ENCODE measurements around the gene EFL1. TPM values are rescaled to one million over a fixed set of nuclear protein-coding genes. Genes with fewer than 3 reads are reported as not detected.

EFL1 gene
- 29.4 and 54.1 TPM in 2 replicates for total RNA-seq (2011; cell fraction: chromatin; rRNA removed; ENCODE audit: low replicate concordance)
- 14.3 and 17.9 TPM in 2 replicates for total RNA-seq (2011; cell fraction: nucleolus; rRNA removed)
- 20.7 and 30.6 TPM in 2 replicates for total RNA-seq (2011; cell fraction: nucleoplasm; rRNA removed)
- 14.0 and 18.0 TPM in 2 replicates for total RNA-seq (2014; rRNA removed)
- 24.3 and 26.6 TPM in 2 replicates for total RNA-seq (2014; rRNA removed; fragmentation: Illumina TruSeq; extraction: Trizol)
- 21.8 and 23.0 TPM in 2 replicates for total RNA-seq (2015; rRNA removed; fragmentation: Illumina TruSeq; extraction: Trizol)
- 16.6 and 17.4 TPM in 2 replicates for total RNA-seq (2021)
- 17.1 and 26.2 TPM in 2 replicates for polyA plus RNA-seq (2011; rRNA removed)
- 5.6 and 7.8 TPM in 2 replicates for polyA plus RNA-seq (2011; cell fraction: cytosol; rRNA removed)
- 11.1 and 12.7 TPM in 2 replicates for polyA plus RNA-seq (2011; cell fraction: nucleus; rRNA removed)
- 11.9 and 12.9 TPM in 2 replicates for polyA plus RNA-seq (2012)
- 17.9 and 32.5 TPM in 2 replicates for polyA plus RNA-seq (2014; fragmentation: Illumina TruSeq; extraction: Trizol)
- polyA plus RNA-seq (2014; fragmentation: Nextera tagmentation; extraction: Ambion mirVana) = 10 to 100 TPM in 1 of 2 experiments, 1 to 10 TPM in 1; 4.8 to 16.9 TPM
- 13.4 and 14.7 TPM in 2 replicates for polyA plus RNA-seq (2014; rRNA removed)
- polyA minus RNA-seq (2011; rRNA and poly(A)+ RNA removed) = 39.6 and 46.1 TPM in 2 replicates
- polyA minus RNA-seq (2011; cell fraction: cytosol; rRNA and poly(A)+ RNA removed) = 16.9 and 21.6 TPM in 2 replicates
- polyA minus RNA-seq (2011; cell fraction: nucleus; rRNA and poly(A)+ RNA removed) = 20.9 and 29.1 TPM in 2 replicates
- percentile 71 among the genes with signal in this experiment for Bru-seq, nascent RNA
- percentile 73 among the genes with signal in this experiment for BruChase-seq, experiment 1, labeled RNA remaining after a 2-hour chase
- BruChase-seq, experiment 2, labeled RNA remaining after a 6-hour chase = percentile 67 among the genes with signal in this experiment
- long read RNA-seq, experiment 1, transcript EFL1-201 (20 exons, 3,675 nt) = major isoform, 27 of 52 reads
- long read RNA-seq, experiment 1, partial matches to known transcripts = 14 of 52 reads
- long read RNA-seq, experiment 1, other reads (novel, unspliced or antisense) = 9 of 52 reads
- long read RNA-seq, experiment 2, partial matches to known transcripts = 6 of 11 reads
- long read RNA-seq, experiment 2, other reads (novel, unspliced or antisense) = 2 of 11 reads
- long read RNA-seq, experiment 3, partial matches to known transcripts = 8 of 12 reads
- long read RNA-seq, experiment 3, other reads (novel, unspliced or antisense) = 1 of 12 reads

DNA sequence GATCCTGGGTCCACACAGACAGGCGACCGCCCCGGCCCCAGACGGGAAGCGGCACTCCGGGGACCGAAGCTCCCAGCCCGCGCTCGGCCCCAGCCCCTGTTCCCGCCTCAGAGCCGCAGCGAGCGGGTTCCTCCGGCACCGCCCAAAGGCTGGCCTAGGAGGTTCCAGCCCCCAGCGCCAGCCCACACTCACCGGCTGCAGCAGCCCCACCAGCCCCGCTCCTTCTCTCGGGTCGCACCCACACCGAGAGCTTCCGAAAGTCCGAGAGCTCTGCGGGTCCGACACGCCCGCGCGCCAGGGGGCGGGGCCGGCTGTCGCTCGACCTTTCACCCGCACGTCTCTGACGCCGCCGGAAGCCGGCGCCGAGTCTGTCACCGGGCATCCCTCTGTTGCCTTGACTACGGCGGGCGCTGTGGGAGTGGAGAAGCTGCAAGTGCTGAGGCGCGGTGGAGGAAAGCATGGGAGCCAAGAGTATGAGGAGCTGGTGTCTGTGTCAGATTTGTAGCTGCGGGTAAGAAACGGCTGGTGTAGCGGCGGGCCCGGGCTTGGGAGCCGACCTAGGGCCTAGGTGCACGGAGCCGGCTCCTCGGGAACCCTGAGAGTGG, at the start of gene EFL1, which contains the start of gene SAXO2:
Gene EFL1 (minus strand): TSS at position 313 of the 605 bp plus-strand sequence. CDS start 956 bp downstream, outside the sequence.
Gene SAXO2 (plus strand): TSS at position 397 of the 605 bp plus-strand sequence. CDS start 62 bp downstream, at position 459.
- intact Hi-C loops (cut with micrococcal nuclease) = no loop called here
- TF ChIP-seq RAD51 (IDR thresholded peaks at IDR 0.05; ENCODE audit: borderline replicate concordance, low read depth) (no peak), TRIM28 (IDR thresholded peaks at IDR 0.05) (no peak)
- TF ChIP-seq, protein P1, sequence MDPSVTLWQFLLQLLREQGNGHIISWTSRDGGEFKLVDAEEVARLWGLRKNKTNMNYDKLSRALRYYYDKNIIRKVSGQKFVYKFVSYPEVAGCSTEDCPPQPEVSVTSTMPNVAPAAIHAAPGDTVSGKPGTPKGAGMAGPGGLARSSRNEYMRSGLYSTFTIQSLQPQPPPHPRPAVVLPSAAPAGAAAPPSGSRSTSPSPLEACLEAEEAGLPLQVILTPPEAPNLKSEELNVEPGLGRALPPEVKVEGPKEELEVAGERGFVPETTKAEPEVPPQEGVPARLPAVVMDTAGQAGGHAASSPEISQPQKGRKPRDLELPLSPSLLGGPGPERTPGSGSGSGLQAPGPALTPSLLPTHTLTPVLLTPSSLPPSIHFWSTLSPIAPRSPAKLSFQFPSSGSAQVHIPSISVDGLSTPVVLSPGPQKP (CRISPR knock-in tag; IDR thresholded peaks at IDR 0.05) = no peak
- TF ChIP-seq, protein P2, sequence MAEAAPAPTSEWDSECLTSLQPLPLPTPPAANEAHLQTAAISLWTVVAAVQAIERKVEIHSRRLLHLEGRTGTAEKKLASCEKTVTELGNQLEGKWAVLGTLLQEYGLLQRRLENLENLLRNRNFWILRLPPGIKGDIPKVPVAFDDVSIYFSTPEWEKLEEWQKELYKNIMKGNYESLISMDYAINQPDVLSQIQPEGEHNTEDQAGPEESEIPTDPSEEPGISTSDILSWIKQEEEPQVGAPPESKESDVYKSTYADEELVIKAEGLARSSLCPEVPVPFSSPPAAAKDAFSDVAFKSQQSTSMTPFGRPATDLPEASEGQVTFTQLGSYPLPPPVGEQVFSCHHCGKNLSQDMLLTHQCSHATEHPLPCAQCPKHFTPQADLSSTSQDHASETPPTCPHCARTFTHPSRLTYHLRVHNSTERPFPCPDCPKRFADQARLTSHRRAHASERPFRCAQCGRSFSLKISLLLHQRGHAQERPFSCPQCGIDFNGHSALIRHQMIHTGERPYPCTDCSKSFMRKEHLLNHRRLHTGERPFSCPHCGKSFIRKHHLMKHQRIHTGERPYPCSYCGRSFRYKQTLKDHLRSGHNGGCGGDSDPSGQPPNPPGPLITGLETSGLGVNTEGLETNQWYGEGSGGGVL (CRISPR knock-in tag; IDR thresholded peaks at IDR 0.05) = no peak
- TF ChIP-seq, protein P3, sequence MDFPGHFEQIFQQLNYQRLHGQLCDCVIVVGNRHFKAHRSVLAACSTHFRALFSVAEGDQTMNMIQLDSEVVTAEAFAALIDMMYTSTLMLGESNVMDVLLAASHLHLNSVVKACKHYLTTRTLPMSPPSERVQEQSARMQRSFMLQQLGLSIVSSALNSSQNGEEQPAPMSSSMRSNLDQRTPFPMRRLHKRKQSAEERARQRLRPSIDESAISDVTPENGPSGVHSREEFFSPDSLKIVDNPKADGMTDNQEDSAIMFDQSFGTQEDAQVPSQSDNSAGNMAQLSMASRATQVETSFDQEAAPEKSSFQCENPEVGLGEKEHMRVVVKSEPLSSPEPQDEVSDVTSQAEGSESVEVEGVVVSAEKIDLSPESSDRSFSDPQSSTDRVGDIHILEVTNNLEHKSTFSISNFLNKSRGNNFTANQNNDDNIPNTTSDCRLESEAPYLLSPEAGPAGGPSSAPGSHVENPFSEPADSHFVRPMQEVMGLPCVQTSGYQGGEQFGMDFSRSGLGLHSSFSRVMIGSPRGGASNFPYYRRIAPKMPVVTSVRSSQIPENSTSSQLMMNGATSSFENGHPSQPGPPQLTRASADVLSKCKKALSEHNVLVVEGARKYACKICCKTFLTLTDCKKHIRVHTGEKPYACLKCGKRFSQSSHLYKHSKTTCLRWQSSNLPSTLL (IDR thresholded peaks at IDR 0.05) = no peak
- TF ChIP-seq, protein P4, sequence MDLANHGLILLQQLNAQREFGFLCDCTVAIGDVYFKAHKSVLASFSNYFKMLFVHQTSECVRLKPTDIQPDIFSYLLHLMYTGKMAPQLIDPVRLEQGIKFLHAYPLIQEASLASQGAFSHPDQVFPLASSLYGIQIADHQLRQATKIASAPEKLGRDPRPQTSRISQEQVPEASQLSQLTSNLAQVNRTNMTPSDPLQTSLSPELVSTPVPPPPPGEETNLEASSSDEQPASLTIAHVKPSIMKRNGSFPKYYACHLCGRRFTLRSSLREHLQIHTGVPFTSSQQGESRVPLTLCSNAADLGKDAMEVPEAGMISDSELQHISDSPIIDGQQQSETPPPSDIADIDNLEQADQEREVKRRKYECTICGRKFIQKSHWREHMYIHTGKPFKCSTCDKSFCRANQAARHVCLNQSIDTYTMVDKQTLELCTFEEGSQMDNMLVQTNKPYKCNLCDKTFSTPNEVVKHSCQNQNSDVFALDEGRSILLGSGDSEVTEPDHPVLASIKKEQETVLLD (IDR thresholded peaks at IDR 0.05) = peak; percentile 75; the same call in 1 of the 2 replicates
- TF ChIP-seq, protein P5, sequence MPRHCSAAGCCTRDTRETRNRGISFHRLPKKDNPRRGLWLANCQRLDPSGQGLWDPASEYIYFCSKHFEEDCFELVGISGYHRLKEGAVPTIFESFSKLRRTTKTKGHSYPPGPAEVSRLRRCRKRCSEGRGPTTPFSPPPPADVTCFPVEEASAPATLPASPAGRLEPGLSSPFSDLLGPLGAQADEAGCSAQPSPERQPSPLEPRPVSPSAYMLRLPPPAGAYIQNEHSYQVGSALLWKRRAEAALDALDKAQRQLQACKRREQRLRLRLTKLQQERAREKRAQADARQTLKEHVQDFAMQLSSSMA (CRISPR knock-in tag; IDR thresholded peaks at IDR 0.05) = no peak

More for the DNA sequence above, at the start of gene EFL1, which contains the start of gene SAXO2:
- ChIA-PET POLR2A (interaction anchor here (0.6 to 1.2 kb wide), 3 partner anchors 21 to 1169 kb away, joined by 3 read pairs; no protein-coding TSS in a partner anchor), CTCF (ENCODE audit: low intra/inter-chr PET ratio) (no interaction called here)
- Histone ChIP-seq H3K36me3 (ENCODE audit: control insufficient read depth, insufficient read depth, low read length) (peaks cover 28% of the 10 kb centered on the region; the same call in 2 of the 3 replicates), H3K9me3 (replicated peaks; ENCODE audit: control insufficient read depth, insufficient read depth, low read depth, low read length) (no peaks in the 10 kb centered on the region), H3K27me3 (ENCODE audit: control insufficient read depth in 2 of 2, insufficient read depth in 2 of 2, low read length in 2 of 2) (no peaks in the 10 kb centered on the region), H3K9me1 (ENCODE audit: control insufficient read depth, insufficient read depth, low read length) (no peaks in the 10 kb centered on the region), H3K4me1 (replicated peaks in 1 of 2; ENCODE audit: control insufficient read depth in 2 of 2, insufficient read depth in 2 of 2, low read length in 2 of 2) (peaks cover 15 to 24% of the 10 kb centered on the region in 2 experiments; a peak in 4 of 5 replicates), H4K20me1 (replicated peaks; ENCODE audit: control insufficient read depth, insufficient read depth, low read length) (no peaks in the 10 kb centered on the region), H3K79me2 (ENCODE audit: control insufficient read depth, insufficient read depth, low read length) (peaks cover 35% of the 10 kb centered on the region), H2AFZ (ENCODE audit: low read depth, low read length) (peak within 1 kb of the TSS; percentile 85), H3K4me3 (peak within 1 kb of the TSS; percentile 71), H3K4me2 (ENCODE audit: insufficient read depth, low read length) (peak within 1 kb of the TSS; percentile 86), H3K9ac (ENCODE audit: insufficient read depth in 1 of 2, low read depth in 2 of 2, low read length in 2 of 2) (peak within 1 kb of the TSS; percentile 68 to 91), H3K27ac (ENCODE audit: extremely low read depth, low read depth, low read length) (peak within 1 kb of the TSS; percentile 73)
- DNase-seq (ENCODE audit: extremely low read depth in 1 of 4, low spot score in 3 of 4) (peak; percentile 88 to 92 (median 91)), ATAC-seq (peak; percentile 95), FAIRE-seq (peak; percentile 80)
- WGBS (ENCODE audit: insufficient coverage, low coverage, missing lambda C conversion rate) = 0% methylated on average over 20 of the region's 57 CpGs
- in situ Hi-C loops (cut with MboI) = no loop called here
- BruUV-seq (replicated peaks) = no TSS peak

Data from K562 (cell line).